Measurements from ENCODE around the gene RAPGEF4. TPM values are rescaled to one million over a fixed set of nuclear protein-coding genes. Genes with fewer than 3 reads are reported as not detected.
A peak's percentile ranks its signal among the peaks of the same experiment; 100 is the strongest.

Gene RAPGEF4
- 21.8 TPM for total RNA-seq
- long read RNA-seq, full-length matches to known transcripts, result 8 of 20 reads
- long read RNA-seq, partial matches to known transcripts, result 6 of 20 reads
- long read RNA-seq, other reads (novel, unspliced or antisense), result 6 of 20 reads

DNA sequence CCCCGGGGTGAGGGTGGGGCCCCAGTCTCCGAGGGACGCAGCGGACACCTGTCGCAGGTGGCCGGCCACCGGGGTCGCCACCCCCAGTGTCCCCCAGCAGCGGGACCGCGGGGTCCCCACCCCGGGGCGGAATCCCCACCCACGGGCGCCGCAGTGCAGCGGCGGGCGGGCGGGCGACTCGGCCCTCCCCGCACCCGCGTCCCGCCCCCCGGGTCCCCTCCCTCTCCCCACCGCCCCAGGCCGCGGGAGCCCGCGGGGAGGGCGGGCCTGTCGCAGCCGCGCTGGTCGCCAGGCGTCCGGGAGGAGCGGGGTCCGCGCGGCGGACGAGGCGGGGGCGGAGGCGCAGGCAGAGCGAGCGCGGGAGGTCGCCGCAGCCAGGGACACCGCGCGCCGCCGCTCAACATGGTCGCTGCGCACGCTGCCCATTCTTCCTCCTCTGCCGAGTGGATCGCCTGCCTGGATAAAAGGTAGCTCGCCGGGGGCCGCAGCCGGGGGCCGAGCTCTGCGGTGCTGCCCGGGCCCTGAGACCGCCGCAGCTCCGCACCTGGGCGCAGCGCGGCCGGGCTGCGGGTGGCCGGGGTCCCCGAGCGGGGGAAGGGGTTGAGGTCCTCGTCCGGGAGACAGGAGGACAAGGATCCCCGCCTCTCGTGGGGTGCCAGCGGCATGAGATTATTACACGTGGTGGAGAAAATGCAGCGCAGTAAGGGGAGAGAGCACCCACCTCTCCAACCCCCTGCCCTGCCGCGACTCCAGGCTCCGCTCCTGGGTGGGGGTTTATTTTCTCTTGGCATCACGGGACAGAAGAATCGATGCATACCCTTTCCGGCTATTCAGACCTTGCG lies at the start of gene RAPGEF4:
Gene RAPGEF4 (plus strand): TSS at position 264 of the 842 bp plus-strand sequence. CDS start 139 bp downstream, at position 403.
- TF ChIP-seq, protein P1, sequence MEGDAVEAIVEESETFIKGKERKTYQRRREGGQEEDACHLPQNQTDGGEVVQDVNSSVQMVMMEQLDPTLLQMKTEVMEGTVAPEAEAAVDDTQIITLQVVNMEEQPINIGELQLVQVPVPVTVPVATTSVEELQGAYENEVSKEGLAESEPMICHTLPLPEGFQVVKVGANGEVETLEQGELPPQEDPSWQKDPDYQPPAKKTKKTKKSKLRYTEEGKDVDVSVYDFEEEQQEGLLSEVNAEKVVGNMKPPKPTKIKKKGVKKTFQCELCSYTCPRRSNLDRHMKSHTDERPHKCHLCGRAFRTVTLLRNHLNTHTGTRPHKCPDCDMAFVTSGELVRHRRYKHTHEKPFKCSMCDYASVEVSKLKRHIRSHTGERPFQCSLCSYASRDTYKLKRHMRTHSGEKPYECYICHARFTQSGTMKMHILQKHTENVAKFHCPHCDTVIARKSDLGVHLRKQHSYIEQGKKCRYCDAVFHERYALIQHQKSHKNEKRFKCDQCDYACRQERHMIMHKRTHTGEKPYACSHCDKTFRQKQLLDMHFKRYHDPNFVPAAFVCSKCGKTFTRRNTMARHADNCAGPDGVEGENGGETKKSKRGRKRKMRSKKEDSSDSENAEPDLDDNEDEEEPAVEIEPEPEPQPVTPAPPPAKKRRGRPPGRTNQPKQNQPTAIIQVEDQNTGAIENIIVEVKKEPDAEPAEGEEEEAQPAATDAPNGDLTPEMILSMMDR (IDR thresholded peaks at IDR 0.05), result no peak
- peaks cover 39% of the 10 kb centered on the region for H3K27me3 ChIP-seq
- ATAC-seq (peak; percentile 32), DNase-seq (no peak)
- H3K4me1 ChIP-seq, result peaks cover 4% of the 10 kb centered on the region
- H3K9me3 ChIP-seq, result no peaks in the 10 kb centered on the region
- H3K27ac ChIP-seq, result no peak within 1 kb of the TSS
- intact Hi-C loops (cut with DNase I), result no loop called here
- no peaks in the 10 kb centered on the region for H3K36me3 ChIP-seq
- H3K4me3 ChIP-seq, result peak within 1 kb of the TSS; percentile 33

DNA sequence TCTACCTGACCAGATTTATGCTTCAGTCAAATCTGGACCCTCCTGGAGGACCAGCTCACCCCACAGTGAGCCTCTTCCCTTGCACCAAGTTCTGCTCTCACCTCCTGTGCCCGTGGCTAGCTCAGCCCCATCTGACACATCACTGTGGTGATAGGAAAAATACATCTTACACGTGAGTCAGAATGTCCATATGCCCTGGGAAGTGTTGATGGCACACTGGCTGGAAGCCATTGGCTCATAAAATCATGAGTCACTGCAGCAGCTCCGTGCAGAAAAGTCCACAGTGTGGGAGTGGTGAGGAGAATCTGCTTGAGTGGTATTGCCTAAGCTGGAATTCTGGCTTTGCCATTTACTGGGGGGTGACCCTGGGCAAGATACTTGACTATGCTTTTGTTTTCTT lies 42.6 kb upstream of the RAPGEF4 start:
- intact Hi-C loops (cut with DNase I), result no loop called here
- DNase-seq (no peak), ATAC-seq (peak; percentile 69)
- Histone ChIP-seq H3K27me3 (no peaks in the 10 kb centered on the region), H3K36me3 (no peaks in the 10 kb centered on the region), H3K9me3 (no peaks in the 10 kb centered on the region), H3K27ac (no peak overlapping the region), H3K4me3 (no peak overlapping the region), H3K4me1 (no peaks in the 10 kb centered on the region)
- TF ChIP-seq, protein P1 (IDR thresholded peaks at IDR 0.05), result no peak

GRCh38 chr2:172693529-172694455 lies 41.9 kb upstream of the RAPGEF4 start:
- DNase-seq (no peak), ATAC-seq (peak; percentile 60)
- Histone ChIP-seq H3K36me3 (no peaks in the 10 kb centered on the region), H3K27me3 (no peaks in the 10 kb centered on the region), H3K27ac (no peak overlapping the region), H3K9me3 (no peaks in the 10 kb centered on the region), H3K4me3 (no peak overlapping the region), H3K4me1 (no peaks in the 10 kb centered on the region)
- TF ChIP-seq, protein P1 (IDR thresholded peaks at IDR 0.05), result no peak
- intact Hi-C loops (cut with DNase I), result no loop called here

GRCh38 chr2:172697296-172697695 lies 38.3 kb upstream of the RAPGEF4 start:
- Histone ChIP-seq H3K36me3 (no peaks in the 10 kb centered on the region), H3K27ac (no peak overlapping the region), H3K4me3 (no peak overlapping the region), H3K4me1 (no peaks in the 10 kb centered on the region), H3K9me3 (no peaks in the 10 kb centered on the region), H3K27me3 (no peaks in the 10 kb centered on the region)
- TF ChIP-seq, protein P1 (IDR thresholded peaks at IDR 0.05), result no peak
- DNase-seq, result no peak
- intact Hi-C loops (cut with DNase I), result no loop called here
- no peak for ATAC-seq

DNA sequence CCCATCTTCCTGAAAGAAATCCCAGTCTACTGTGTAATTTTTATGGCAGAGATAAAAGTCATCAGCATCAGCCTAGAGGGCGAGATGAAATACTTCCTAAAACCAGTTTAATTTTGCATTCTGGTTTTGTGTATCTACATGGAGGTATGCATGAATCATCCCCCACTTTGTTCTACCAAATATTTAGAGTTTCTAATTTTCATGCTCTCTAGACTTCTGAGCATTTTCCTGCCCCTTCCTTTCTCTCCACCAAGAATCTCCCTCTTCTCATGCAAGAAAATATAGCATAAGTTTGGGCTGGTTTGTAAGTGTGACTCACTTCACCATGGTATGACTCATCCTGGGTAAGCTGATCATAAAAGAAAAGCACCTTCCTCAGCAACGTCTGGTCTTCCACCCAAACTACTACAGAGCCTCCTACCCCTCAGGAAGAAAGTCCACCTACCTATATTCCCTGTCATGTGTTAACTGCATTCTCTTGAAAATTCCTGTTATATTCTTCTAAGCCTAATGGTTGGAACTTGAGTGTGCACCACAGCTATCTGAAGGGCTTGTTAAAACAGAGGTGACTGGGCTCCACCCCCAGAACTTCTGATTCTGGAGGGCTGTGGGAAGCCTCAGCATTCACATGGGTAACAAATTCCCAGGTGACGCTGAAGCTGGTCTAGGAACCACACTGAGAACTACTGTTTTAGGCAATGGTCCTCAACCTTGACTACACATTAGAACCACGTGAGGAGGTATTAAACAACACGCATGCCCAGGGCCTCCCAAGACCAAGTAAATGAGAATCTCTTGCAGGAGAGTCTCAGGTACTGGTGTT lies 37.4 kb upstream of the RAPGEF4 start:
- no peaks in the 10 kb centered on the region for H3K27me3 ChIP-seq
- no peak for ATAC-seq

More for the DNA sequence above, 37.4 kb upstream of the RAPGEF4 start:
- Histone ChIP-seq H3K4me3 (no peak overlapping the region), H3K36me3 (no peaks in the 10 kb centered on the region), H3K4me1 (no peaks in the 10 kb centered on the region), H3K27ac (no peak overlapping the region), H3K9me3 (no peaks in the 10 kb centered on the region)
- intact Hi-C loops (cut with DNase I), result no loop called here
- no peak for DNase-seq
- TF ChIP-seq, protein P1 (IDR thresholded peaks at IDR 0.05), result no peak

All from upper lobe of right lung (tissue), 1 donor.